Measurements from ENCODE around the gene SCAF11.

SCAF11 gene

DNA sequence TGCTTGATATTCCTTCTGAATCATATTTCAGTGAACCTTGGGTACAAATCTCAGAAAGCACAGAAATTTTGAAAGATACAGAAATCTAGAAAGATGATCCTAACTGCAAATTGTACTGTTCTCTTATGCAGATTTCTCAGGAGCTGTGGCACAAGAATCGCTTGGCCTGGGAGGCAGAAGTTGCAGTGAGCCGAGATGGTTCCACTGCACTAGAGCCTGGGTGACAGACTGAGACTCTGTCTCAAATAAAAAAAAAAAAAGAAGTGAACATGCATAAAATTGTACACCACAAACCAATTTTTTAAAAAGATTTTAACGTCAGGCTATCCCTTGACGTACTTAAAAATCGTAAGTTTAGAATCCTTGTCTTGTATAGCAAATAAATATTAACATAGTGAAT is 31.3 kb downstream of the SCAF11 start:
- H2BK120ac ChIP-seq (ENCODE audit: low read depth, low read length): no peak overlapping the region
- no peak overlapping the region for H4K8ac ChIP-seq (ENCODE audit: low read depth, low read length)
- no peak overlapping the region for H3K14ac ChIP-seq (ENCODE audit: low read length)
- H2BK15ac ChIP-seq (ENCODE audit: low read length): no peak overlapping the region
- no peak overlapping the region for H2BK12ac ChIP-seq (ENCODE audit: low read length)
- no peaks in the 10 kb centered on the region for H3K79me1 ChIP-seq (ENCODE audit: low read depth, low read length)
- H3K18ac ChIP-seq (ENCODE audit: low read length): no peak overlapping the region
- H3K4ac ChIP-seq (ENCODE audit: low read length): no peak overlapping the region
- no CpG with 5 or more reads among the region's 5 CpGs for WGBS, 2 donors (ENCODE audit: extremely low coverage in 2 of 2, insufficient read length in 2 of 2, insufficient replicate concordance in 1 of 2)
- no peaks in the 10 kb centered on the region for H3K4me1 ChIP-seq (ENCODE audit: control insufficient read depth in 2 of 2, insufficient read depth in 1 of 2, low read depth in 1 of 2, low read length in 2 of 2)
- H3K9me3 ChIP-seq (replicated peaks in 1 of 2; ENCODE audit: control insufficient read depth in 2 of 2, insufficient read depth in 1 of 2, low read depth in 1 of 2, low read length in 2 of 2): peaks cover 0 to 19% of the 10 kb centered on the region in 2 donors
- H3K23ac ChIP-seq (ENCODE audit: low read depth, low read length, poor library complexity): no peak overlapping the region
- H2BK5ac ChIP-seq (ENCODE audit: low read length): no peak overlapping the region
- H3K4me3 ChIP-seq (ENCODE audit: low read length in 2 of 2): no peak overlapping the region
- H2AFZ ChIP-seq (ENCODE audit: low read length): no peak overlapping the region
- no peaks in the 10 kb centered on the region for H3K27me3 ChIP-seq (ENCODE audit: control insufficient read depth in 3 of 3, insufficient read depth in 3 of 3, low read depth in 1 of 3, low read length in 3 of 3)
- peaks cover 0 to 86% of the 10 kb centered on the region in 2 donors for H3K36me3 ChIP-seq (replicated peaks in 1 of 2; ENCODE audit: control insufficient read depth in 2 of 2, insufficient read depth in 2 of 2, low read length in 2 of 2)
- no peak for DNase-seq (ENCODE audit: low spot score)
- no peak overlapping the region for H2AK5ac ChIP-seq (ENCODE audit: low read depth, low read length)
- no peak overlapping the region for H4K91ac ChIP-seq (ENCODE audit: low read depth, low read length, poor library complexity)
- no peak overlapping the region for H3K27ac ChIP-seq (replicated peaks; ENCODE audit: low read length)
- no peak overlapping the region for H3K4me2 ChIP-seq (ENCODE audit: insufficient read depth, low read length, poor library complexity, severe bottlenecking)
- no peak overlapping the region for H3K9ac ChIP-seq (ENCODE audit: low read depth, low read length, poor library complexity)

DNA sequence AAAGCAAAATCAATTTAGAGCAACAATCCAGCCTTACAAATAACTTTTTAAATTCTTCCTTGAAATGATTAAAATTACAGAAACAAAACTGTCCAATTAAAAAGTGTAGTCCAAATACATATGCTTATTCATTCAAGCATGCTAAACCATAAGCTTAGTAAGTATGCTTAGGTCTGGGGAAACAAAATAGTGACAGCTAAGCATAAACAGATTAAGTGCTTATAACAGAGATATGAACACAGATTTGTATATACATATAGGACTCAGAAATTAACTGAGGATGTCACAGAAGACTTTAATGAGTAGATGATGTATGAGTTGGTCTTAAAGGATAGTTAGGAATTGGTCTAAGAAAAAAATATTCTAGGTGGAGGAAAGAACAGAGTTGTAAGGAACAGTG is 41.8 kb downstream of the SCAF11 start:
- H3K4ac ChIP-seq (ENCODE audit: low read length): no peak overlapping the region
- H3K4me3 ChIP-seq (ENCODE audit: low read length in 2 of 2): no peak overlapping the region
- H3K14ac ChIP-seq (ENCODE audit: low read length): no peak overlapping the region
- H4K91ac ChIP-seq (ENCODE audit: low read depth, low read length, poor library complexity): no peak overlapping the region
- H3K23ac ChIP-seq (ENCODE audit: low read depth, low read length, poor library complexity): no peak overlapping the region
- no peak overlapping the region for H2BK12ac ChIP-seq (ENCODE audit: low read length)
- no peak overlapping the region for H2AFZ ChIP-seq (ENCODE audit: low read length)
- no peaks in the 10 kb centered on the region for H3K27me3 ChIP-seq (ENCODE audit: control insufficient read depth in 3 of 3, insufficient read depth in 3 of 3, low read depth in 1 of 3, low read length in 3 of 3)
- no peak overlapping the region for H3K18ac ChIP-seq (ENCODE audit: low read length)
- H3K27ac ChIP-seq (replicated peaks; ENCODE audit: low read length): no peak overlapping the region
- H2BK15ac ChIP-seq (ENCODE audit: low read length): no peak overlapping the region
- peaks cover 5 to 64% of the 10 kb centered on the region in 2 donors for H3K36me3 ChIP-seq (replicated peaks in 1 of 2; ENCODE audit: control insufficient read depth in 2 of 2, insufficient read depth in 2 of 2, low read length in 2 of 2)
- no peak overlapping the region for H3K4me2 ChIP-seq (ENCODE audit: insufficient read depth, low read length, poor library complexity, severe bottlenecking)
- peaks cover 2% of the 10 kb centered on the region for H3K79me1 ChIP-seq (ENCODE audit: low read depth, low read length)
- no peak overlapping the region for H2BK5ac ChIP-seq (ENCODE audit: low read length)
- no peak overlapping the region for H3K9ac ChIP-seq (ENCODE audit: low read depth, low read length, poor library complexity)
- no peak overlapping the region for H2AK5ac ChIP-seq (ENCODE audit: low read depth, low read length)
- no peaks in the 10 kb centered on the region for H3K4me1 ChIP-seq (ENCODE audit: control insufficient read depth in 2 of 2, insufficient read depth in 1 of 2, low read depth in 1 of 2, low read length in 2 of 2)
- H2BK120ac ChIP-seq (ENCODE audit: low read depth, low read length): no peak overlapping the region
- H4K8ac ChIP-seq (ENCODE audit: low read depth, low read length): no peak overlapping the region
- no peak for DNase-seq (ENCODE audit: low spot score)
- H3K9me3 ChIP-seq (replicated peaks in 1 of 2; ENCODE audit: control insufficient read depth in 2 of 2, insufficient read depth in 1 of 2, low read depth in 1 of 2, low read length in 2 of 2): no peaks in the 10 kb centered on the region

DNA sequence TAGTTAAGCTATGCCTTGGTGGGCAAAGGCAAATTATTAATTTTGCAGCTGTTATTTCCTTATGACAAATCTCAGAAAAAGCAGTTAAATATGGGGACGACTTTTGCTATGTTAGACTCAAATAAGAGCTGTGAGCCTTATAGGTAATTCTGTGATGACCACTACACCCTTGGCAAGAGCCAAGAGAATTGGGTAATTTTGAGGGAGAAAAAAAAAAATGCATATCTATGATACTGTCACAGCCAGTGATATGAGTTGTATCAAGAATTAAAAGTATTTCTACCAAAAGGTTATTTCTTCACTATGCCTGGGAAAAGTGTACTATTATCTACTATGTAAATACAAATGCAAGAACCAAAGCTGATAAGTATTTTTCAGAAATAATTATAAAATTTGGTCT is 43.9 kb downstream of the SCAF11 start:
- peaks cover 8 to 80% of the 10 kb centered on the region in 2 donors for H3K36me3 ChIP-seq (replicated peaks in 1 of 2; ENCODE audit: control insufficient read depth in 2 of 2, insufficient read depth in 2 of 2, low read length in 2 of 2)
- no peak overlapping the region for H3K4ac ChIP-seq (ENCODE audit: low read length)
- H2BK12ac ChIP-seq (ENCODE audit: low read length): no peak overlapping the region
- no CpG with 5 or more reads among the region's 1 CpG for WGBS, 2 donors (ENCODE audit: extremely low coverage in 2 of 2, insufficient read length in 2 of 2, insufficient replicate concordance in 1 of 2)
- H3K9ac ChIP-seq (ENCODE audit: low read depth, low read length, poor library complexity): no peak overlapping the region
- H3K23ac ChIP-seq (ENCODE audit: low read depth, low read length, poor library complexity): no peak overlapping the region
- no peak overlapping the region for H2BK5ac ChIP-seq (ENCODE audit: low read length)
- H3K4me2 ChIP-seq (ENCODE audit: insufficient read depth, low read length, poor library complexity, severe bottlenecking): no peak overlapping the region
- H3K4me3 ChIP-seq (ENCODE audit: low read length in 2 of 2): no peak overlapping the region
- no peak overlapping the region for H3K27ac ChIP-seq (replicated peaks; ENCODE audit: low read length)
- H3K18ac ChIP-seq (ENCODE audit: low read length): no peak overlapping the region
- H3K4me1 ChIP-seq (ENCODE audit: control insufficient read depth in 2 of 2, insufficient read depth in 1 of 2, low read depth in 1 of 2, low read length in 2 of 2): no peaks in the 10 kb centered on the region
- H3K79me1 ChIP-seq (ENCODE audit: low read depth, low read length): peaks cover 2% of the 10 kb centered on the region
- DNase-seq (ENCODE audit: low spot score): no peak
- H2BK15ac ChIP-seq (ENCODE audit: low read length): no peak overlapping the region
- H4K8ac ChIP-seq (ENCODE audit: low read depth, low read length): no peak overlapping the region
- H2AFZ ChIP-seq (ENCODE audit: low read length): no peak overlapping the region
- H2BK120ac ChIP-seq (ENCODE audit: low read depth, low read length): no peak overlapping the region
- H4K91ac ChIP-seq (ENCODE audit: low read depth, low read length, poor library complexity): no peak overlapping the region
- no peaks in the 10 kb centered on the region for H3K27me3 ChIP-seq (ENCODE audit: control insufficient read depth in 3 of 3, insufficient read depth in 3 of 3, low read depth in 1 of 3, low read length in 3 of 3)
- no peak overlapping the region for H3K14ac ChIP-seq (ENCODE audit: low read length)
- no peaks in the 10 kb centered on the region for H3K9me3 ChIP-seq (replicated peaks in 1 of 2; ENCODE audit: control insufficient read depth in 2 of 2, insufficient read depth in 1 of 2, low read depth in 1 of 2, low read length in 2 of 2)
- no peak overlapping the region for H2AK5ac ChIP-seq (ENCODE audit: low read depth, low read length)

DNA sequence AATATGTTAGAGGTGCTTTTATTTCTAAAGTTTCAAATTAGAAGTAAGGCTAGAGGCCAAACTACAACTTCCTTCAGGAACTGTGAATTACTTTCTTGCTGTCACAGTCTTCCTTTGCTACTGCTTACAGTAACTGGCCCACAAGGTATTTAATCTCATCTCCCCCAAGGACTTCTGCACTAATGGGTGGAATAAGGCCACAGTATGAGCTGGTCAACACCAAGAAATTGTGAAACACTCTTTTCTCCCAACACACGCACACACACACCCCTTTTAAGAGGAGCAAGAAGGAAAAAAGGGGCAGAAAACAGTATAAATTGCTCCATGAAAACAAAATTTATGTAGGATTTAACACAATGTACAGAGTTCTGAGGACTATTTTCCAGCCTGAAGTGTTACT is 45.6 kb downstream of the SCAF11 start:
- H3K27ac ChIP-seq (replicated peaks; ENCODE audit: low read length): no peak overlapping the region
- no peak overlapping the region for H3K14ac ChIP-seq (ENCODE audit: low read length)
- no peak overlapping the region for H2BK120ac ChIP-seq (ENCODE audit: low read depth, low read length)
- H3K9me3 ChIP-seq (replicated peaks in 1 of 2; ENCODE audit: control insufficient read depth in 2 of 2, insufficient read depth in 1 of 2, low read depth in 1 of 2, low read length in 2 of 2): no peaks in the 10 kb centered on the region
- DNase-seq (ENCODE audit: low spot score): no peak
- no peak overlapping the region for H2AFZ ChIP-seq (ENCODE audit: low read length)
- no peak overlapping the region for H3K4ac ChIP-seq (ENCODE audit: low read length)
- no peak overlapping the region for H2BK15ac ChIP-seq (ENCODE audit: low read length)
- H4K8ac ChIP-seq (ENCODE audit: low read depth, low read length): no peak overlapping the region
- no peak overlapping the region for H4K91ac ChIP-seq (ENCODE audit: low read depth, low read length, poor library complexity)
- H3K27me3 ChIP-seq (ENCODE audit: control insufficient read depth in 3 of 3, insufficient read depth in 3 of 3, low read depth in 1 of 3, low read length in 3 of 3): no peaks in the 10 kb centered on the region
- H2BK5ac ChIP-seq (ENCODE audit: low read length): no peak overlapping the region
- no peak overlapping the region for H3K23ac ChIP-seq (ENCODE audit: low read depth, low read length, poor library complexity)
- no peak overlapping the region for H3K4me2 ChIP-seq (ENCODE audit: insufficient read depth, low read length, poor library complexity, severe bottlenecking)
- H3K18ac ChIP-seq (ENCODE audit: low read length): no peak overlapping the region
- no peaks in the 10 kb centered on the region for H3K4me1 ChIP-seq (ENCODE audit: control insufficient read depth in 2 of 2, insufficient read depth in 1 of 2, low read depth in 1 of 2, low read length in 2 of 2)
- no peak overlapping the region for H2BK12ac ChIP-seq (ENCODE audit: low read length)
- peaks cover 8 to 94% of the 10 kb centered on the region in 2 donors for H3K36me3 ChIP-seq (replicated peaks in 1 of 2; ENCODE audit: control insufficient read depth in 2 of 2, insufficient read depth in 2 of 2, low read length in 2 of 2)
- no CpG with 5 or more reads among the region's 1 CpG for WGBS, 2 donors (ENCODE audit: extremely low coverage in 2 of 2, insufficient read length in 2 of 2, insufficient replicate concordance in 1 of 2)
- H2AK5ac ChIP-seq (ENCODE audit: low read depth, low read length): no peak overlapping the region
- no peak overlapping the region for H3K9ac ChIP-seq (ENCODE audit: low read depth, low read length, poor library complexity)
- no peak overlapping the region for H3K4me3 ChIP-seq (ENCODE audit: low read length in 2 of 2)
- peaks cover 2% of the 10 kb centered on the region for H3K79me1 ChIP-seq (ENCODE audit: low read depth, low read length)
